ENCODE results near the gene SPI1.
"Not testable (repeated sequence)": the region's sequence is repeated elsewhere in the genome, so short reads cannot be mapped to it uniquely, and the experiment has no call there.

Gene SPI1

GRCh38 chr11:47316501-47316900 lies 61.8 kb downstream of the SPI1 start:
- not testable (repeated sequence) for DNase-seq

GRCh38 chr11:47314992-47315391 lies 63.4 kb downstream of the SPI1 start:
- no peak for DNase-seq

GRCh38 chr11:47308050-47308823 lies 70.1 kb downstream of the SPI1 start:
- no peak for DNase-seq

DNA sequence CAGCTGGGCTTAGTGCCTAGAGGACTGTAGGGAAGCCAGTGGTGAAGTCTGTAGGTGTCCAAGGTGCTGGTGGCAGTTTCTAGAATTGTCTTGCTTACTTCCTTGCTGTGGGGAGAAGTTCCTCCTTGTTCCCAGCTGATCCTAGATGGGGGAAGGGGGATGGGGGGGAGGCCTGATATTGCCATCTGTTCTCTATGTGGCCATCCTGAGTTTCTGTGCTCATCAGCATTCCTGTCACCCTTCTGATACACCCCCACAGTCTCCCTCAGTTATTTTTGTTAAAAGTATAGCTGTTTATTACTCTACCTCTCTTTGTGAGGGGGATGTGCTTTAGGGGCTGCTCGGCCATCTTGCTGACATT lies 71.9 kb downstream of the SPI1 start:
- DNase-seq = no peak

DNA sequence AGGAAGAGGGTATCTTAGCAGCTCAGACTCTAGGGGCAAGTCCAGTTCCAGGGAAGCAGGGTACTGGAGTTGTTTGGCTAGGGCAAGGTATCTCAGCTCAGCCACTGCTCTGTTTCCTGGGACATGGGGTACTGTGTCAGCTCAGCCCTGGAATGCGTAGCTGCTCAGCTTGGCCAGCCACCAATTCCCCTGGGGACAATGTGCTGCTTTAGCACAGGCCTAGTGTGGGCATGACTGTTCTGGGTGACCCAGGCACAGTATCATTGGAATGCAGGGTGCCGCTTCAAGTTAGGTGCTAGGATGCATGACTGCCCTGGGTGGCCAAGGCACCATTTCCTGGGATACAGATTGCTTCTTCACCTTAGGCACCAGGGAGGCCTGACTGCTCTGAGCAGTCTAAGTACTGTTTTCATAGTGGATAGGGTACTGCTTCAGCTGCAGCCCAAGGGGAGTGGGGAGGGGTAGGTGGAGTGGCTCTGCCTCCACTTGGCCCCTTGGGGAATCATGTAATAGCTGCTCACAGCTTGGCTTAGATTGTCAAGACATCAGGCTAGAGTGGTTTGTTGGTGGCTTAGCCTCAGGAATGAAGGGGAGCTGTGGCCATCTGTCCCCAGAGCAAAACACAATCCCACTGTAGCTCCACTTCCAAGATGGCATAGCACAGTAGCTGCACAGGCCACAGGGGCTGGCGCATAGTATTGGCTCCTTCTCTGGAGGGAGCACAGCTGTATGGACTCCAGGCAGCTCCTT lies 72.4 kb downstream of the SPI1 start:
- DNase-seq = peak; percentile 69
